Esophagus (tissue), 2 donors: ENCODE measurements around the gene LRP1B. TPM values are rescaled to one million over a fixed set of nuclear protein-coding genes. Genes with fewer than 3 reads are reported as not detected.

Experiments
- H3K27ac ChIP-seq, 2 donors: one replicate each; pipeline ENCODE4 v1.5.1; 2013; ENCODE audit warnings: low read depth in 2 of 2, mild to moderate bottlenecking in 2 of 2, inconsistent platforms in 1 of 2, low read length in 1 of 2, moderate library complexity in 1 of 2
- H3K27me3 ChIP-seq, 2 donors: one replicate each; pipeline ENCODE4 v1.6.1; 2013; ENCODE audit warnings: low read length in 2 of 2, control low read depth in 1 of 2, mild to moderate bottlenecking in 1 of 2; ENCODE audit not compliant: insufficient read depth in 2 of 2, control insufficient read depth in 1 of 2
- H3K36me3 ChIP-seq, 2 donors: one replicate each; pipeline ENCODE4 v1.6.1; 2013; ENCODE audit warnings: low read length in 1 of 2; ENCODE audit not compliant: control insufficient read depth in 2 of 2, insufficient read depth in 2 of 2
- H3K4me1 ChIP-seq, 2 donors: one replicate each; pipeline ENCODE4 v1.6.1; 2013; ENCODE audit warnings: low read length in 1 of 2; ENCODE audit not compliant: control insufficient read depth in 2 of 2, insufficient read depth in 2 of 2
- H3K4me3 ChIP-seq, 2 donors: one replicate each; pipeline ENCODE4 v1.5.1; 2013; ENCODE audit warnings: low read length in 2 of 2, mild to moderate bottlenecking in 2 of 2, low read depth in 1 of 2, moderate library complexity in 1 of 2
- H3K9me3 ChIP-seq, 2 donors: one replicate each; pipeline ENCODE4 v1.6.1; 2013; ENCODE audit warnings: mild to moderate bottlenecking in 2 of 2, low read depth in 1 of 2, low read length in 1 of 2, moderate library complexity in 1 of 2; ENCODE audit not compliant: control insufficient read depth in 2 of 2, insufficient read depth in 1 of 2
- WGBS, 2 donors: extraction: QIAGEN DNeasy Blood & Tissue Kit; methylation state at CpG; one replicate each; pipeline ENCODE4 v1.1.7; 2013; 5-methylcytosine and 5-hydroxymethylcytosine counted together
- polyA plus RNA-seq, 2 donors: library from polyadenylated mRNA; stranded (reverse); fragments of 200-250 nt; gene quantifications; one replicate each; pipeline ENCODE4 v1.2.3, GENCODE V29; 2013
- donor health status: healthy with polysubstance abuse.
- donor health status: Bipolar disorder and iron deficiency.

The LRP1B gene
- polyA plus RNA-seq, 2 donors, result 0.02 to 0.10 TPM

- no peaks in the 10 kb centered on the region for H3K27me3 ChIP-seq
- no peak overlapping the region for H3K4me3 ChIP-seq
- 68 to 88% methylated on average over 1 of the region's 1 CpG for WGBS, 2 donors
- H3K9me3 ChIP-seq, result no peaks in the 10 kb centered on the region
- no peak overlapping the region for H3K27ac ChIP-seq
- H3K4me1 ChIP-seq, result no peaks in the 10 kb centered on the region
- no peaks in the 10 kb centered on the region for H3K36me3 ChIP-seq
These were observed 1287.6 kb downstream of the LRP1B start for GRCh38 chr2:140843186-140843585.

DNA sequence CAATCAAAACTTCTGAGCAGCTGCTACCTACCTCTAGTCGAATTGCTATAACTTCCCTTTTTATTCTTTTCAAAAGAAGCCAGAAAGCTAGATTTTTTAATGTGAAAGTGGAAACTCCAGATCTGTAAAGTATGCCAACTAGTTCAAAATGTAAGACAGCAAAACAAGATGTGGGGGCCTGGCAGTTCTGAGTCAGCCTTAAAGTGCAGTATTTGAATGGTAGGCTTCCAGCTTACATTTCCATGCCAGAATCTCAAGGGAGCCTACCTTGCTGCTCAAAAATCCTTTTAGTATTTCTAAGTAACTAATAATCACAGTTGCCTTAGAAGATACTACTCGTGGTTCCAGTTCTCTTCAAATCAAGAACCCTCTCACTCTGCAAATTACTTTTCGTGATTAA lies 1288.7 kb downstream of the LRP1B start:
- Histone ChIP-seq H3K4me1 (no peaks in the 10 kb centered on the region), H3K9me3 (no peaks in the 10 kb centered on the region), H3K27me3 (no peaks in the 10 kb centered on the region), H3K27ac (no peak overlapping the region), H3K36me3 (no peaks in the 10 kb centered on the region), H3K4me3 (no peak overlapping the region)
- WGBS, 2 donors, result 72 to 76% methylated on average over 3 of the region's 3 CpGs

DNA sequence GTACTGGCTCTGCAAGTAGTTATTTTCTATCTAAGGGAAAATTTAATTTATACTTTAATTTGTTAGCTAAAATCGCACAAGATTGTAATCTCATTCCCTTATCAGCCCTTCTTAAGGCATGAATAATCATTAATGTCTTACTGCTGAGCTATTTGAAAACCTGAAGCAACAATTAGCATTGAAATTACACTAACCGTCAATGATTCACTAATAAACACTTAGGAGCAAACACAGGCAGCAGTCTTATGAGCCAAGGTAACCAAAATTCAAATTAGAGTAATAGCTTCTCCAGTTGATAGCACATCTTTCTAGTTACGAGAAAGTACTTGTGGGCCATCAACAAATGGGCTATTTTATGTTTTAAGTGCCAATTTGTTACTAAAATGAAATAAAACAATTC lies 1289.7 kb downstream of the LRP1B start:
- H3K9me3 ChIP-seq, result no peaks in the 10 kb centered on the region
- no peaks in the 10 kb centered on the region for H3K36me3 ChIP-seq
- no peaks in the 10 kb centered on the region for H3K27me3 ChIP-seq
- WGBS, 2 donors, result 51 to 53% methylated on average over 3 of the region's 3 CpGs
- H3K4me1 ChIP-seq, result no peaks in the 10 kb centered on the region
- H3K27ac ChIP-seq, result no peak overlapping the region
- no peak overlapping the region for H3K4me3 ChIP-seq

DNA sequence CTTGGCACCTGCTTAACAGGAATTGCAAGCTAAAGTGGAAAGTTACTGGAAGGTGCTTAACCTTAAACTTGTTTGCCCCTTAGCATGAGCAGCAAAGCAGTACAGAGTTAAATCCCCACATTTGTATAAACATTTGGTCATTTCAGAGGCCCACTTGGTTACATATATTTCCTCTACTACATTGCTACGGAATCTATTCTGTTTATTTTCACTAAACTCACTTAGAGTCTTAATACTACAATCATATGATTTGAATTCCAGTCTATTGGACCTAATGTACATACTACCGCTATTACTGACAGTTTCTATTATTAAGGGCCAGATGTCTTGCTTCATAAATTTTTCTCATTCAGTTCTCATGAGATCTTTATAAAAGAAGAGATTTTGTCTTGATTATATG lies 1294.0 kb downstream of the LRP1B start:
- WGBS, 2 donors, result 56 to 66% methylated on average over 2 of the region's 2 CpGs
- Histone ChIP-seq H3K36me3 (no peaks in the 10 kb centered on the region), H3K9me3 (no peaks in the 10 kb centered on the region), H3K4me1 (no peaks in the 10 kb centered on the region), H3K4me3 (no peak overlapping the region), H3K27ac (no peak overlapping the region), H3K27me3 (no peaks in the 10 kb centered on the region)

GRCh38 chr2:140835079-140835478 lies 1295.7 kb downstream of the LRP1B start:
- Histone ChIP-seq H3K9me3 (no peaks in the 10 kb centered on the region), H3K27me3 (no peaks in the 10 kb centered on the region), H3K27ac (no peak overlapping the region), H3K36me3 (no peaks in the 10 kb centered on the region), H3K4me3 (no peak overlapping the region), H3K4me1 (no peaks in the 10 kb centered on the region)
- 60 to 73% methylated on average over 7 of the region's 7 CpGs for WGBS, 2 donors

GRCh38 chr2:140814141-140814540 lies 1316.7 kb downstream of the LRP1B start:
- no peak overlapping the region for H3K27ac ChIP-seq
- H3K9me3 ChIP-seq, result no peaks in the 10 kb centered on the region
- H3K4me1 ChIP-seq, result no peaks in the 10 kb centered on the region
- no peaks in the 10 kb centered on the region for H3K36me3 ChIP-seq
- no peaks in the 10 kb centered on the region for H3K27me3 ChIP-seq
- H3K4me3 ChIP-seq, result no peak overlapping the region
- WGBS, 2 donors, result 48 to 63% methylated on average over 3 of the region's 3 CpGs

DNA sequence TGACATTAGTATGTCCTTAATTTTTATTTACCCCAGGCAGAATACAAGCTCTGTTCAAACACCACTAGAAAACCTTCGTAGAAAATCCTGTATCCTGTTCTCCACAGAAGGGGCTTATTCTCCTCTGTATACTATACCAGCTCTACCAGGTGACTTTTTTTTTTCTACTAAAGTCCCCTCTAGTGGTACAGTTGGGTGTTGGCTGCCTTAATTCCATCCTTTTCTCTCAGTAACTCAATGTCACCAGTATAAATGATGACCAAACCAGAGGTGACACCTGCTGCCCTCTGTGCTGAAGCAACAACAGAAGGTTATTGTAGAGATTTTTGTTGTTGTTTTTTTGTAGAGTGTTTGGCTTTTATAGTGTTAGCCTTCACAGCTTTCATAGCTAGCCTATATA lies 1322.0 kb downstream of the LRP1B start:
- H3K4me1 ChIP-seq, result no peaks in the 10 kb centered on the region
- H3K27ac ChIP-seq, result no peak overlapping the region
- 76 to 85% methylated on average over 1 of the region's 1 CpG for WGBS, 2 donors
- H3K27me3 ChIP-seq, result no peaks in the 10 kb centered on the region
- H3K9me3 ChIP-seq, result no peaks in the 10 kb centered on the region
- H3K4me3 ChIP-seq, result no peak overlapping the region
- no peaks in the 10 kb centered on the region for H3K36me3 ChIP-seq

GRCh38 chr2:140808211-140808610 lies 1322.6 kb downstream of the LRP1B start:
- no peaks in the 10 kb centered on the region for H3K9me3 ChIP-seq
- no peak overlapping the region for H3K27ac ChIP-seq
- H3K36me3 ChIP-seq, result no peaks in the 10 kb centered on the region
- no peaks in the 10 kb centered on the region for H3K4me1 ChIP-seq
- WGBS, 2 donors, result 45 to 58% methylated on average over 1 of the region's 1 CpG
- no peak overlapping the region for H3K4me3 ChIP-seq
- no peaks in the 10 kb centered on the region for H3K27me3 ChIP-seq

GRCh38 chr2:140804700-140805260 lies 1326.0 kb downstream of the LRP1B start:
- no peaks in the 10 kb centered on the region for H3K4me1 ChIP-seq
- no peaks in the 10 kb centered on the region for H3K27me3 ChIP-seq
- no peak overlapping the region for H3K4me3 ChIP-seq
- H3K36me3 ChIP-seq, result no peaks in the 10 kb centered on the region
- H3K27ac ChIP-seq, result no peak overlapping the region
- no peaks in the 10 kb centered on the region for H3K9me3 ChIP-seq
- WGBS, 2 donors, result 63% methylated on average over 1 of the region's 1 CpG

DNA sequence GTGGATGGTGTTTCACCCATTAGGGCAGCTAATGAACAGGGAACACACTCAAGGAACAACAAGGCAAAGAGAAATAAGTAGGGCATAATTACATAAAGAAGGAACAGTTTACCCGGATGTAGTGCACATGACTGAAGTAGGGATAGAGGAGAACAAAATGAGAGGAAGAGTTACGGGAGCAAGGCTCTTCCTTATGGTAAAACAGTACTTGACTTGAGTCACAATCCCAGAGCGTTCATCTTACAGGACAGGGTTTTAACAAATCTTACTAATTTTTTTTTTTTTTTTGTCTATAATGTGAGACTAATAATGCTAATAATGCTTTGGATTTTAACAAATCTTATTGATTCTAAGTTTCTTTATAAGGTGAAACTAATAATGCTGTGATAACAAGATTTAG lies 1329.5 kb downstream of the LRP1B start:
- Histone ChIP-seq H3K9me3 (no peaks in the 10 kb centered on the region), H3K4me3 (no peak overlapping the region), H3K36me3 (no peaks in the 10 kb centered on the region), H3K4me1 (no peaks in the 10 kb centered on the region), H3K27me3 (no peaks in the 10 kb centered on the region), H3K27ac (no peak overlapping the region)
- WGBS, 2 donors, result 89 to 92% methylated on average over 3 of the region's 3 CpGs
